Measurements from ENCODE around the gene NEDD4L.

NEDD4L gene

DNA sequence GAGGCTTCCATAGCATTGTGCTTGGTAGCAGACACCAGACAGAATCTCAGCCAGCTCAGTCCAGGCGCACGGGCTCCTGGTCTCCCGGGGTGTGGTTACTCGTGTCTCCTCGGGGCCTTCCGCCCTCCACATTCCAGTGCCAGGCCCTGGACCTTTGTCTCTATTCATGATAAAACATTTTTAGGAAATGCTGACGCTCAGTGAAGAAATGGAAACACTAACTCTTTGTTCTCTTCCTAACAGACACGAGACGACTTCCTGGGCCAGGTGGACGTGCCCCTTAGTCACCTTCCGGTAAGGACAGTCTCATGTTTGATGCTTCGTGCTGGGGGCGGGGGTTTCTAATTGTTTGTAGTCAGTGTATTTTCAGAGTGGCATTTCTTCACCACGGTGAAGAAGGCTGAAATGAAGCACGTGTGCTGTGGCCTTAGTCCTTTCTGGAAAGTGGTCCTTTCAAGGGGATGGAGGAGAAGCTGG is 271.8 kb downstream of the NEDD4L start:
- Histone ChIP-seq H3K27ac (ENCODE audit: low read depth, low read length) (no peak overlapping the region), H4K20me1 (ENCODE audit: low read depth, low read length) (no peaks in the 10 kb centered on the region), H3K9ac (ENCODE audit: low read length) (no peak overlapping the region), H2AFZ (ENCODE audit: low read depth, low read length, severe bottlenecking) (no peak overlapping the region), H3K9me3 (ENCODE audit: insufficient read depth, low read length) (no peaks in the 10 kb centered on the region), H3K4me2 (ENCODE audit: low read depth, low read length, poor library complexity, severe bottlenecking) (no peak overlapping the region), H3K79me2 (ENCODE audit: insufficient read depth, low read length) (no peaks in the 10 kb centered on the region), H3K36me3 (ENCODE audit: low read length) (no peaks in the 10 kb centered on the region), H3F3A (ENCODE audit: insufficient read depth) (no peaks in the 10 kb centered on the region), H3K9me2 (replicated peaks; ENCODE audit: insufficient read depth, low read length) (no peaks in the 10 kb centered on the region), H3K27me3 (ENCODE audit: low read length) (no peaks in the 10 kb centered on the region), H3K4me3 (ENCODE audit: insufficient read depth, low read length, poor library complexity, severe bottlenecking) (no peak overlapping the region)
- no peak for TF ChIP-seq EZH2phosphoT487 (conservative IDR thresholded peaks at IDR 0.05; ENCODE audit: low read length)
- TF ChIP-seq, protein P1, sequence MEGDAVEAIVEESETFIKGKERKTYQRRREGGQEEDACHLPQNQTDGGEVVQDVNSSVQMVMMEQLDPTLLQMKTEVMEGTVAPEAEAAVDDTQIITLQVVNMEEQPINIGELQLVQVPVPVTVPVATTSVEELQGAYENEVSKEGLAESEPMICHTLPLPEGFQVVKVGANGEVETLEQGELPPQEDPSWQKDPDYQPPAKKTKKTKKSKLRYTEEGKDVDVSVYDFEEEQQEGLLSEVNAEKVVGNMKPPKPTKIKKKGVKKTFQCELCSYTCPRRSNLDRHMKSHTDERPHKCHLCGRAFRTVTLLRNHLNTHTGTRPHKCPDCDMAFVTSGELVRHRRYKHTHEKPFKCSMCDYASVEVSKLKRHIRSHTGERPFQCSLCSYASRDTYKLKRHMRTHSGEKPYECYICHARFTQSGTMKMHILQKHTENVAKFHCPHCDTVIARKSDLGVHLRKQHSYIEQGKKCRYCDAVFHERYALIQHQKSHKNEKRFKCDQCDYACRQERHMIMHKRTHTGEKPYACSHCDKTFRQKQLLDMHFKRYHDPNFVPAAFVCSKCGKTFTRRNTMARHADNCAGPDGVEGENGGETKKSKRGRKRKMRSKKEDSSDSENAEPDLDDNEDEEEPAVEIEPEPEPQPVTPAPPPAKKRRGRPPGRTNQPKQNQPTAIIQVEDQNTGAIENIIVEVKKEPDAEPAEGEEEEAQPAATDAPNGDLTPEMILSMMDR (IDR thresholded peaks at IDR 0.05; ENCODE audit: insufficient read depth, low read length, poor library complexity, severe bottlenecking) = no peak

- Histone ChIP-seq H3K36me3 (ENCODE audit: low read length) (no peaks in the 10 kb centered on the region), H3K9me3 (ENCODE audit: insufficient read depth, low read length) (no peaks in the 10 kb centered on the region), H3F3A (ENCODE audit: insufficient read depth) (no peaks in the 10 kb centered on the region), H2AFZ (ENCODE audit: low read depth, low read length, severe bottlenecking) (no peak overlapping the region), H3K4me3 (ENCODE audit: insufficient read depth, low read length, poor library complexity, severe bottlenecking) (no peak overlapping the region), H3K27me3 (ENCODE audit: low read length) (no peaks in the 10 kb centered on the region), H3K9me2 (replicated peaks; ENCODE audit: insufficient read depth, low read length) (no peaks in the 10 kb centered on the region), H3K79me2 (ENCODE audit: insufficient read depth, low read length) (no peaks in the 10 kb centered on the region), H3K9ac (ENCODE audit: low read length) (no peak overlapping the region), H3K27ac (ENCODE audit: low read depth, low read length) (no peak overlapping the region), H4K20me1 (ENCODE audit: low read depth, low read length) (no peaks in the 10 kb centered on the region), H3K4me2 (ENCODE audit: low read depth, low read length, poor library complexity, severe bottlenecking) (no peak overlapping the region)
- TF ChIP-seq, protein P1 (IDR thresholded peaks at IDR 0.05; ENCODE audit: insufficient read depth, low read length, poor library complexity, severe bottlenecking) = no peak
These were observed 272.6 kb downstream of the NEDD4L start for GRCh38 chr18:58316396-58317342.

DNA sequence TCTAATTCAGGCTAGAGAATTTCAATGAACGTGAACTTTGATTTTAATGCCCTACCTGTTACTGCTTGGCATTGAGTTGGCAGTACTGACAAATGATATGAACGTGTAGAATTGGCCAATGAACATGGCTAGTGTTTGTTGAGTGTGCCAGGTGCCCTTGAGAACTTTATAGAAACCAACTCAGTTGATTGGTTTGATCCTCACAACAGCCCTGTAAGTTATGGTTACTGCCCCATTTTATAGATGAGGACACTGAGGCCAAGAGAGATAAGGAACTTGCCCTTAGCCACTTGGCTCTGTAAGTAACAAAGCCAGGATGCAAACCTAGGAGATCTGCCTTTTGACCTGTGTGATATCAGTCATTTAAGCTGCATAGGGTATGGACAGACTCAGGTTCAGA is 275.7 kb downstream of the NEDD4L start:
- Histone ChIP-seq H2AFZ (ENCODE audit: low read depth, low read length, severe bottlenecking) (no peak overlapping the region), H3K9ac (ENCODE audit: low read length) (no peak overlapping the region), H3K36me3 (ENCODE audit: low read length) (no peaks in the 10 kb centered on the region), H3K79me2 (ENCODE audit: insufficient read depth, low read length) (no peaks in the 10 kb centered on the region), H3K4me2 (ENCODE audit: low read depth, low read length, poor library complexity, severe bottlenecking) (no peak overlapping the region), H3F3A (ENCODE audit: insufficient read depth) (no peaks in the 10 kb centered on the region), H3K9me3 (ENCODE audit: insufficient read depth, low read length) (no peaks in the 10 kb centered on the region), H4K20me1 (ENCODE audit: low read depth, low read length) (no peaks in the 10 kb centered on the region), H3K9me2 (replicated peaks; ENCODE audit: insufficient read depth, low read length) (no peaks in the 10 kb centered on the region), H3K4me3 (ENCODE audit: insufficient read depth, low read length, poor library complexity, severe bottlenecking) (no peak overlapping the region), H3K27me3 (ENCODE audit: low read length) (no peaks in the 10 kb centered on the region), H3K27ac (ENCODE audit: low read depth, low read length) (no peak overlapping the region)
- no peak for TF ChIP-seq EZH2phosphoT487 (conservative IDR thresholded peaks at IDR 0.05; ENCODE audit: low read length)
- TF ChIP-seq, protein P1 (IDR thresholded peaks at IDR 0.05; ENCODE audit: insufficient read depth, low read length, poor library complexity, severe bottlenecking) = no peak
